Endothelial cell of umbilical vein (primary cell): ENCODE data around the gene PRKCQ. TPM values are rescaled to one million over a fixed set of nuclear protein-coding genes. Genes with fewer than 3 reads are reported as not detected.

ENCODE experiments used
- BruUV-seq: library from RNA; stranded (reverse); fragments of 400-500 nt; replicated peaks from 2 replicates; lab custom pipeline; 2021; lab: Mats Ljungman, UMichigan
- CTCF ChIA-PET: fragments of 300-600, 350-600 bp; sonication (Branson Sonifier 250); formaldehyde crosslinking; loops from one replicate; lab custom pipeline; 2021; ENCODE audit warnings: antibody characterized with exemption, inconsistent platforms; lab: Charles Lee
- POLR2A ChIA-PET: fragments of 300-600, 350-600 bp; sonication (Branson Sonifier 250); formaldehyde crosslinking; loops from one replicate; lab custom pipeline; 2021; ENCODE audit warnings: antibody characterized with exemption, inconsistent platforms; lab: Charles Lee
- DNase-seq: peaks from one replicate; pipeline ENCODE4 v3.0.0-alpha.2; 2011; ENCODE audit warnings: low read depth, low spot score
- FAIRE-seq: peaks from 2 replicates; lab custom pipeline; 2011; peaks lifted over from hg19 to GRCh38; lab: Jason Lieb, UNC
- H2AFZ ChIP-seq: 2 replicates; pipeline ENCODE4 v1.6.0; 2012; ENCODE audit warnings: low read depth, low read length, control low read depth, inconsistent platforms
- H3K27ac ChIP-seq: 2 replicates; pipeline ENCODE4 v1.5.1; 2011; ENCODE audit warnings: low read depth, mild to moderate bottlenecking, control low read depth, low read length, moderate library complexity; ENCODE audit not compliant: insufficient read depth
- H3K27me3 ChIP-seq, 2 experiments: 2 replicates each; pipeline versions ENCODE4 v1.6.0 to v1.6.1; 2011; ENCODE audit warnings: low read length in 2 of 2, mixed read lengths in 1 of 2; ENCODE audit not compliant: control insufficient read depth in 2 of 2, insufficient read depth in 2 of 2
- H3K36me3 ChIP-seq, 2 experiments: 2 replicates in 1 of 2; 3 replicates in 1 of 2; pipeline ENCODE4 v1.5.1; 2011; ENCODE audit warnings: low read length in 2 of 2, mild to moderate bottlenecking in 1 of 2, moderate library complexity in 1 of 2; ENCODE audit not compliant: control insufficient read depth in 2 of 2, insufficient read depth in 2 of 2; ENCODE audit errors: extremely low read depth in 1 of 2
- H3K4me1 ChIP-seq: 3 replicates; pipeline ENCODE4 v1.5.1; 2011; ENCODE audit warnings: mild to moderate bottlenecking, low read length; ENCODE audit not compliant: control insufficient read depth, insufficient read depth; ENCODE audit errors: extremely low read depth
- H3K4me2 ChIP-seq: 2 replicates; pipeline ENCODE4 v1.6.1; 2011; ENCODE audit warnings: low read length, control low read depth, mixed read lengths; ENCODE audit not compliant: insufficient read depth
- H3K4me3 ChIP-seq, 3 experiments: fragments of 200-600 bp in 1 of 3; sonication (generic), shearing (Covaris generic) in 1 of 3; replicated peaks in 1 of 3; 2 replicates each; pipeline ENCODE4 v1.5.1; 2011 to 2016; ENCODE audit warnings: control low read depth in 3 of 3, low read length in 3 of 3, mild to moderate bottlenecking in 2 of 3, inconsistent platforms in 1 of 3, low read depth in 1 of 3, moderate library complexity in 1 of 3; ENCODE audit not compliant: insufficient read depth in 1 of 3
- H3K79me2 ChIP-seq: 2 replicates; pipeline ENCODE4 v1.6.0; 2012; ENCODE audit warnings: low read length, inconsistent platforms; ENCODE audit not compliant: control insufficient read depth, insufficient read depth
- H3K9ac ChIP-seq: replicated peaks from 2 replicates; pipeline ENCODE3; 2011; ENCODE audit warnings: low read length, control low read depth; ENCODE audit not compliant: insufficient read depth; ENCODE audit errors: extremely low read depth
- H3K9me1 ChIP-seq: replicated peaks from 3 replicates; pipeline ENCODE4 v1.6.0; 2011; ENCODE audit warnings: mild to moderate bottlenecking, low read length; ENCODE audit not compliant: control insufficient read depth, insufficient read depth; ENCODE audit errors: extremely low read depth
- H3K9me3 ChIP-seq: replicated peaks from 2 replicates; pipeline ENCODE4 v1.5.1; 2012; ENCODE audit warnings: low read length, inconsistent platforms; ENCODE audit not compliant: control insufficient read depth, insufficient read depth
- H4K20me1 ChIP-seq: replicated peaks from 2 replicates; pipeline ENCODE3; 2011; ENCODE audit warnings: mild to moderate bottlenecking, low read length; ENCODE audit not compliant: control insufficient read depth, insufficient read depth; ENCODE audit errors: extremely low read depth
- CTCF ChIP-seq, 2 donors: IDR thresholded peaks; 1 replicate in 1 of 2; 2 replicates in 1 of 2; pipeline ENCODE4 v1.5.1; 2011; ENCODE audit warnings: low read length in 2 of 2, mild to moderate bottlenecking in 2 of 2, moderate library complexity in 2 of 2, control low read depth in 1 of 2, inconsistent platforms in 1 of 2, low read depth in 1 of 2; ENCODE audit not compliant: insufficient read depth in 1 of 2; ENCODE audit errors: extremely low read depth in 1 of 2
- GATA2 ChIP-seq: IDR thresholded peaks from 2 replicates; pipeline ENCODE4 v1.7.0; 2011; ENCODE audit warnings: low read depth, mild to moderate bottlenecking, moderate library complexity, mixed read lengths, low read length; ENCODE audit not compliant: insufficient read length, insufficient read depth
- JUN ChIP-seq: IDR thresholded peaks from 2 replicates; pipeline ENCODE4 v1.6.1; 2011; ENCODE audit warnings: borderline replicate concordance, low read depth; ENCODE audit not compliant: insufficient read length, insufficient read depth
- MYC ChIP-seq: IDR thresholded peaks from one replicate; pipeline ENCODE4 v1.6.1; 2011; ENCODE audit warnings: mild to moderate bottlenecking, low read depth, low read length
- dilution Hi-C: fragments of 300-500 bp; cut with MboI; formaldehyde crosslinking; loops from one replicate; pipeline ENCODE4 v1.15.0; 2019; ENCODE audit warnings: low sequenced_read_pairs; ENCODE audit not compliant: extremely low pct_ligation_motif_present
- intact Hi-C: fragments of 100-400 bp; cut with micrococcal nuclease; formaldehyde crosslinking; loops from one replicate; pipeline ENCODE4 v1.10.0; 2022
- polyA plus RNA-seq, 4 experiments: library from polyadenylated mRNA; depleted of rRNA in 3 of 4; stranded (reverse) in 3 of 4; unstranded in 1 of 4; fragments of >200 nt; gene quantifications; 2 replicates each; pipeline versions ENCODE4 v1.2.1 to v1.2.3, GENCODE V29; 2011 to 2012; ENCODE audit warnings: missing spikeins in 1 of 4
- total RNA-seq: library from RNA; stranded (reverse); gene quantifications from 2 replicates; pipeline ENCODE4 v1.2.3, GENCODE V29; 2021

PRKCQ gene
- total and polyA plus RNA-seq, 2 donors (not counting 3 experiments of a cell fraction or from before 2014, with no cell fraction given), result 0.32 to 0.55 TPM

- H3K9ac ChIP-seq, result no peak overlapping the region
- DNase-seq (no peak), FAIRE-seq (no peak)
- H4K20me1 ChIP-seq, result no peaks in the 10 kb centered on the region
- H3K27me3 ChIP-seq, result no peaks in the 10 kb centered on the region
- H3K36me3 ChIP-seq, result no peaks in the 10 kb centered on the region
- no peaks in the 10 kb centered on the region for H3K4me1 ChIP-seq
- BruUV-seq, result no TSS peak
- H3K4me3 ChIP-seq, result no peak overlapping the region
- no peaks in the 10 kb centered on the region for H3K79me2 ChIP-seq
- H3K4me2 ChIP-seq, result no peak overlapping the region
- CTCF ChIA-PET, result no interaction called here
- no peak overlapping the region for H2AFZ ChIP-seq
- dilution Hi-C loops, result no loop called here
- H3K27ac ChIP-seq, result no peak overlapping the region
- no peaks in the 10 kb centered on the region for H3K9me3 ChIP-seq
- no peak for TF ChIP-seq GATA2
- no peak for TF ChIP-seq JUN
- no peak for TF ChIP-seq MYC
- TF ChIP-seq CTCF (IDR thresholded peaks at IDR 0.05; ENCODE audit: extremely low read depth in 1 of 2, insufficient read depth in 1 of 2, low read depth in 1 of 2, low read length in 2 of 2), result no peak
- POLR2A ChIA-PET, result no interaction called here
- no peaks in the 10 kb centered on the region for H3K9me1 ChIP-seq
- intact Hi-C loops, result no loop called here
Observed at GRCh38 chr10:6474871-6475270, 105.2 kb downstream of the PRKCQ start.

GRCh38 chr10:6473901-6474370, 106.1 kb downstream of the PRKCQ start:
- no TSS peak for BruUV-seq
- no peaks in the 10 kb centered on the region for H3K4me1 ChIP-seq
- H3K4me3 ChIP-seq, result no peak overlapping the region
- POLR2A ChIA-PET, result no interaction called here
- H2AFZ ChIP-seq, result no peak overlapping the region
- intact Hi-C loops (no loop called here), dilution Hi-C loops (no loop called here)
- H3K36me3 ChIP-seq, result no peaks in the 10 kb centered on the region
- H3K79me2 ChIP-seq, result no peaks in the 10 kb centered on the region
- FAIRE-seq, result no peak
- H3K27me3 ChIP-seq, result no peaks in the 10 kb centered on the region
- no peaks in the 10 kb centered on the region for H4K20me1 ChIP-seq
- CTCF ChIA-PET, result interaction anchor here (0.6 kb wide), 1 partner anchor 394 kb away, joined by 3 read pairs; no protein-coding TSS in a partner anchor
- H3K9me1 ChIP-seq, result no peaks in the 10 kb centered on the region
- DNase-seq, result no peak
- TF ChIP-seq MYC, result no peak
- no peaks in the 10 kb centered on the region for H3K9me3 ChIP-seq
- H3K9ac ChIP-seq, result no peak overlapping the region
- H3K27ac ChIP-seq, result no peak overlapping the region
- no peak overlapping the region for H3K4me2 ChIP-seq
